GM20000 (cell line): ENCODE measurements around the gene SLU7.

Experiments
- DNase-seq: peaks from one replicate; pipeline ENCODE4 v3.0.0; 2012; ENCODE audit warnings: low spot score
- CTCF ChIP-seq: IDR thresholded peaks from 2 replicates; pipeline ENCODE4 v1.5.1; 2012; ENCODE audit warnings: mild to moderate bottlenecking, control low read depth; ENCODE audit errors: extremely low read depth, missing control alignments

SLU7 gene

DNA sequence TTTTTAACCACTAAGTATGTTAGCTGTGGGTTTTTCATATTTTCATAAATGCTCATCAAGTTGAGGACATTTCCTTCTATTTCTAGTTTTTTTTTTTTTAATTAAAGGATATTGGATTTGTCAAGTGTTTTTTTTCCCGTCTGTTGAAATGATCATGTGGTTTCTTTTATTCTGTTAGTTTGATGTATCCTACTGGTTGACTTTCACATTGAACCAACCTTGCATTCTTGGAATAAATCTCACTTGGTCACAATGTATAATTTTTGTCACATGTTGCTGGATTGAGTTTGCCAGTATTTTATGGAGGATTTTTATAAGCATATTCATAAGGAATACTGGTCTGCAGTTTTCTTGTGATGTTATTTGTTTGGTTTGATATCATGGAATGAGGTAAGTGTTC lies 31.4 kb downstream of the SLU7 start:
- no peak for TF ChIP-seq CTCF
- no peak for DNase-seq

GRCh38 chr5:160385496-160385895 lies 33.4 kb downstream of the SLU7 start:
- DNase-seq = no peak
- no peak for TF ChIP-seq CTCF

DNA sequence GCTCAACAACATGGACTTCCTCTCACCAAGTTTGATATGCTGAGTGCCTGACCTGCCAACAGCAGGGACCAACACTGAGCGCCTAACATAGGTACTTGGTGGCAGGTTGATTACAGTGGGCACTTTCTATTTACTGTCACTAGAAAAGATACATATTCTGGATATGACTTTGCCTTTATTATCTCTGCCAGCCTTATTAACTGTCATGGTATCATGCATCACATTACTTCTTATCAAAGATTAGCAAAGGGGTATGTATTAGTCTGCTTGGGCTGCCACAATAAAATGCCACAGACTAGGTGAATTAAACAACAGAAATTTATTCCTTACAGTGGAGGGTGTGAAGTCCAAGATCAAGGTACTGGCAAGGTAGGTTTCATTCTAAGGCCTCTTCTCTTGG lies 34.2 kb downstream of the SLU7 start:
- DNase-seq = no peak
- no peak for TF ChIP-seq CTCF

DNA sequence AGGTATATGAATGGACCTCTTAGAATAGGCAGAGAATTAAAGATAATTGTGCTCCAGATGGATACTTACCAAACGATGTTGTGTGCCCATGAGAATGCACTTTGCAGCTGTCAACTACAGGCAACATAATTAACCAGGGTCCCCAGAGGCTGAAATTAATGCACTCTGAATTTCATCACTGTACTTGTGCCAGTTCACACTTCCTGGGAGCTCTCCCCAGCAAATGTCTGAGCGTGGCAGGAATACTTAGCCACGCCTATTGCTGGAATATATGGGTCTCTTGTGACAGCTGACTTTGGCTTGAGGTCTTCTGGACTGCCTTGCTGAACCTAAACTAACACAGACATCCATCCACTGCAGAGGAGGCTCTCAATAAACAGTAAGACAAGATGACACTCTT lies 36.5 kb downstream of the SLU7 start:
- TF ChIP-seq CTCF = no peak
- DNase-seq = no peak

DNA sequence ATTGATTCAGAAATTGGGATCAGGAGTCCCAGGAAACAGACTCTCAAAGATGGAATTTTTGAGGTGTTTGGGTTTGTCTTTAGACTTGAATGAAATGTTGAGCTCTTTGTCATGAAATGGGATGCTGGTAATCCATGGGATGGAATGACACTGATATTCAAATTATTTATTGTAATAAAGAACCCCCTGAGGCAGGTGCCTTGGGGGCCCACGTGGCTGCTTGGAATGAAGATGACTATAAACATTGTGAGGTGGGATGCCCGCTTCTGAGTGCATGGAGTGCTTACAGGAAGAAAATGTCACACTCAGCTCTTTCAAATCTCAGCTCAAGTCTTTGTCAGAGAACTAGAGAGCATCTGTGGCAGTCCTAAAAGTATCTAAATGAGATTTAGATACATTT lies 38.8 kb downstream of the SLU7 start:
- TF ChIP-seq CTCF = no peak
- DNase-seq = no peak

DNA sequence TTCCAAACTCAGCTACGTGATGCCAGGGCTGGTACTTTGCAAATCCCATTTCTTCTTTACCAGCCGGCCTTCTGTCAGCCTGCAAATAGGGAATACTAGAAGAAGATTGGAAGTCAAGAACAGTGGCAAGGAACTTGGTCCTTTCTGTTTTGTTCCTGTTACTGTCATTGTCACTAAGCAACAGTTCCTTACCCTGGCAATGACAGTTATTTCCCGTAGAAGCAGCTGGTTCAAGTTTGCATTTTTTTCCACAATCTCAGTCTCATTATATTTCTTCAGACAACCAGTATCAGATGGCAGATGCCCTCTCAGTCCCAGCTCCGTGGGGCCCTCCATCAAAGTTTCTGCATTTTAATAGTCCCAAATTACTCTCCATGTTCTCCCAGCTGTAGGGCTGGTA lies 39.4 kb downstream of the SLU7 start:
- no peak for TF ChIP-seq CTCF
- no peak for DNase-seq

GRCh38 chr5:160378330-160378729 lies 40.6 kb downstream of the SLU7 start:
- no peak for TF ChIP-seq CTCF
- no peak for DNase-seq
